Parathyroid adenoma (tissue), 2 donors: ENCODE data around the gene PILRA.
"Not testable (repeated sequence)": the region's sequence is repeated elsewhere in the genome, so short reads cannot be mapped to it uniquely, and the experiment has no call there.

Experiments used
- H2AFZ ChIP-seq: fragments of 300-600 bp; sonication (generic); one replicate; pipeline ENCODE4 v1.7.0; 2017; ENCODE audit warnings: antibody characterized with exemption, mild to moderate bottlenecking
- H3K27ac ChIP-seq: fragments of 300-600 bp; sonication (generic); one replicate; pipeline ENCODE4 v1.7.0; 2017
- H3K27me3 ChIP-seq: fragments of 300-600 bp; sonication (generic); one replicate; pipeline ENCODE4 v1.7.0; 2017; ENCODE audit warnings: low read length; ENCODE audit not compliant: control insufficient read depth, insufficient read depth
- H3K36me3 ChIP-seq: fragments of 300-600 bp; sonication (generic); one replicate; pipeline ENCODE4 v1.7.0; 2017; ENCODE audit warnings: low read length; ENCODE audit not compliant: control insufficient read depth, insufficient read depth
- H3K4me1 ChIP-seq: fragments of 300-600 bp; sonication (generic); one replicate; pipeline ENCODE4 v1.7.0; 2017; ENCODE audit warnings: control low read depth
- H3K4me2 ChIP-seq: fragments of 300-600 bp; sonication (generic); one replicate; pipeline ENCODE4 v1.7.0; 2017; ENCODE audit warnings: low read length
- H3K4me3 ChIP-seq: fragments of 300-600 bp; sonication (generic); one replicate; pipeline ENCODE4 v1.7.0; 2017; ENCODE audit warnings: low read depth, low read length
- H3K79me2 ChIP-seq: fragments of 300-600 bp; sonication (generic); one replicate; pipeline ENCODE4 v1.7.0; 2017; ENCODE audit warnings: control low read depth
- H3K9ac ChIP-seq: fragments of 300-600 bp; sonication (generic); one replicate; pipeline ENCODE4 v1.7.0; 2017; ENCODE audit warnings: mild to moderate bottlenecking
- H3K9me3 ChIP-seq: fragments of 300-600 bp; sonication (generic); one replicate; pipeline ENCODE4 v1.7.0; 2017; ENCODE audit warnings: low read length; ENCODE audit not compliant: control insufficient read depth
- CTCF ChIP-seq: fragments of 300-600 bp; sonication (generic); IDR thresholded peaks from one replicate; pipeline ENCODE4 v1.7.0; 2017; ENCODE audit warnings: antibody characterized with exemption, mild to moderate bottlenecking
- donor health status: primary hyperparathyroidism.

The PILRA gene

GRCh38 chr7:100434297-100435144 lies 61.2 kb downstream of the PILRA start:
- no peaks in the 10 kb centered on the region for H3K36me3 ChIP-seq
- no peak for TF ChIP-seq CTCF
- H3K4me3 ChIP-seq = peak overlapping the region; percentile 81
- no peak overlapping the region for H3K9ac ChIP-seq
- H3K27ac ChIP-seq = peak overlapping the region; percentile 89
- peaks cover 32% of the 10 kb centered on the region for H3K4me1 ChIP-seq
- peak overlapping the region; percentile 64 for H3K4me2 ChIP-seq
- H3K79me2 ChIP-seq = peaks cover 6% of the 10 kb centered on the region
- no peaks in the 10 kb centered on the region for H3K9me3 ChIP-seq
- no peaks in the 10 kb centered on the region for H3K27me3 ChIP-seq
- no peak overlapping the region for H2AFZ ChIP-seq

GRCh38 chr7:100435401-100436304 lies 62.4 kb downstream of the PILRA start:
- Histone ChIP-seq H3K4me2 (peak overlapping the region; percentile 64), H3K27me3 (no peaks in the 10 kb centered on the region), H3K79me2 (peaks cover 6% of the 10 kb centered on the region), H3K36me3 (no peaks in the 10 kb centered on the region), H3K4me3 (peak overlapping the region; percentile 81), H3K4me1 (peaks cover 30% of the 10 kb centered on the region), H3K27ac (peak overlapping the region; percentile 89), H2AFZ (peak overlapping the region; percentile 76), H3K9ac (peak overlapping the region; percentile 79), H3K9me3 (no peaks in the 10 kb centered on the region)
- no peak for TF ChIP-seq CTCF

- TF ChIP-seq CTCF = no peak
- Histone ChIP-seq H3K4me1 (peaks cover 13% of the 10 kb centered on the region), H3K36me3 (no peaks in the 10 kb centered on the region), H3K9ac (no peak overlapping the region), H3K4me2 (no peak overlapping the region), H3K27me3 (no peaks in the 10 kb centered on the region), H3K27ac (peak overlapping the region; percentile 89), H2AFZ (no peak overlapping the region), H3K4me3 (no peak overlapping the region), H3K79me2 (peaks cover 4% of the 10 kb centered on the region), H3K9me3 (no peaks in the 10 kb centered on the region)
Measured at GRCh38 chr7:100437150-100438100, 64.1 kb downstream of the PILRA start.

GRCh38 chr7:100438172-100438571 lies 64.9 kb downstream of the PILRA start:
- H3K4me1 ChIP-seq = peaks cover 12% of the 10 kb centered on the region
- H3K79me2 ChIP-seq = peaks cover 4% of the 10 kb centered on the region
- no peak overlapping the region for H3K27ac ChIP-seq
- TF ChIP-seq CTCF = no peak
- H3K9me3 ChIP-seq = no peaks in the 10 kb centered on the region
- no peak overlapping the region for H3K9ac ChIP-seq
- no peaks in the 10 kb centered on the region for H3K36me3 ChIP-seq
- H3K27me3 ChIP-seq = no peaks in the 10 kb centered on the region
- H3K4me3 ChIP-seq = no peak overlapping the region
- no peak overlapping the region for H2AFZ ChIP-seq
- H3K4me2 ChIP-seq = no peak overlapping the region

GRCh38 chr7:100438731-100439130 lies 65.4 kb downstream of the PILRA start:
- H3K9ac ChIP-seq, H3K36me3 ChIP-seq, H3K4me2 ChIP-seq, H2AFZ ChIP-seq, H3K27ac ChIP-seq, H3K9me3 ChIP-seq, H3K79me2 ChIP-seq, H3K4me3 ChIP-seq, H3K4me1 ChIP-seq, H3K27me3 ChIP-seq: not testable (repeated sequence)

GRCh38 chr7:100439244-100439643 lies 66.0 kb downstream of the PILRA start:
- not testable (repeated sequence) for H3K27me3 ChIP-seq, H3K4me3 ChIP-seq, H2AFZ ChIP-seq, H3K36me3 ChIP-seq, H3K27ac ChIP-seq, H3K4me1 ChIP-seq, H3K4me2 ChIP-seq, H3K9ac ChIP-seq, H3K79me2 ChIP-seq, H3K9me3 ChIP-seq
